Right atrium auricular region (tissue), 2 donors: ENCODE results near the gene KCTD16. TPM values are rescaled to one million over a fixed set of nuclear protein-coding genes. Genes with fewer than 3 reads are reported as not detected.

Source experiments
- DNase-seq: peaks from one replicate; pipeline ENCODE4 v3.0.0-alpha.2; 2019; ENCODE audit warnings: low spot score
- H3K27ac ChIP-seq, 2 donors: fragments of 200-600 bp; sonication (generic); 1 replicate in 1 of 2; 2 replicates in 1 of 2; pipeline ENCODE4 v1.5.1; 2016 to 2019
- H3K27me3 ChIP-seq, 2 donors: fragments of 200-600 bp; sonication (generic); one replicate each; pipeline versions ENCODE4 v1.5.1 to v1.6.0; 2017 to 2019
- H3K36me3 ChIP-seq: fragments of 200-600 bp; sonication (generic); one replicate; pipeline ENCODE4 v1.5.1; 2016
- H3K4me1 ChIP-seq, 2 donors: fragments of 200-600 bp; sonication (generic); one replicate each; pipeline versions ENCODE4 v1.5.1 to v1.6.0; 2017 to 2019
- H3K4me3 ChIP-seq, 2 donors: fragments of 200-600 bp; sonication (generic); 1 replicate in 1 of 2; 2 replicates in 1 of 2; pipeline ENCODE4 v1.5.1; 2017 to 2019; ENCODE audit warnings: mild to moderate bottlenecking in 1 of 2, moderate library complexity in 1 of 2
- H3K9me3 ChIP-seq, 2 donors: fragments of 200-600 bp; sonication (generic); one replicate each; pipeline ENCODE4 v1.5.1; 2019
- CTCF ChIP-seq, 2 donors: fragments of 200-600 bp; sonication (generic); IDR thresholded peaks; one replicate each; pipeline ENCODE4 v1.5.1; 2019; ENCODE audit warnings: antibody characterized with exemption in 2 of 2
- total RNA-seq, 2 donors: library from RNA; depleted of rRNA; stranded (reverse); fragments of >200 nt; gene quantifications; one replicate each; pipeline ENCODE4 v1.1.0, GENCODE V29; 2016

The KCTD16 gene
- total RNA-seq, 2 donors from 2014 or later: 0.04 to 0.28 TPM

GRCh38 chr5:144192661-144193060 is 22.0 kb downstream of the KCTD16 start:
- Histone ChIP-seq H3K27me3 (no peaks in the 10 kb centered on the region), H3K27ac (no peak overlapping the region), H3K36me3 (no peaks in the 10 kb centered on the region), H3K4me3 (no peak overlapping the region), H3K9me3 (no peaks in the 10 kb centered on the region), H3K4me1 (no peaks in the 10 kb centered on the region)
- no peak for DNase-seq
- TF ChIP-seq CTCF (IDR thresholded peaks at IDR 0.05): no peak

- Histone ChIP-seq H3K27ac (no peak overlapping the region), H3K36me3 (no peaks in the 10 kb centered on the region), H3K4me3 (no peak overlapping the region), H3K4me1 (no peaks in the 10 kb centered on the region), H3K27me3 (no peaks in the 10 kb centered on the region), H3K9me3 (no peaks in the 10 kb centered on the region)
- no peak for TF ChIP-seq CTCF (IDR thresholded peaks at IDR 0.05)
- DNase-seq: no peak
Measured at GRCh38 chr5:144194144-144194543, 23.5 kb downstream of the KCTD16 start.

GRCh38 chr5:144195448-144195847 is 24.8 kb downstream of the KCTD16 start:
- H3K27me3 ChIP-seq: no peaks in the 10 kb centered on the region
- no peak for TF ChIP-seq CTCF (IDR thresholded peaks at IDR 0.05)
- no peak overlapping the region for H3K4me3 ChIP-seq
- H3K9me3 ChIP-seq: no peaks in the 10 kb centered on the region
- DNase-seq: no peak
- no peaks in the 10 kb centered on the region for H3K4me1 ChIP-seq
- H3K36me3 ChIP-seq: no peaks in the 10 kb centered on the region
- no peak overlapping the region for H3K27ac ChIP-seq

- no peaks in the 10 kb centered on the region for H3K36me3 ChIP-seq
- H3K27ac ChIP-seq: no peak overlapping the region
- DNase-seq: no peak
- H3K4me1 ChIP-seq: no peaks in the 10 kb centered on the region
- H3K4me3 ChIP-seq: no peak overlapping the region
- no peaks in the 10 kb centered on the region for H3K27me3 ChIP-seq
- no peak for TF ChIP-seq CTCF (IDR thresholded peaks at IDR 0.05)
- H3K9me3 ChIP-seq: no peaks in the 10 kb centered on the region
Measured at GRCh38 chr5:144196612-144197011, 25.9 kb downstream of the KCTD16 start.

GRCh38 chr5:144198386-144198785 is 27.7 kb downstream of the KCTD16 start:
- Histone ChIP-seq H3K27ac (no peak overlapping the region), H3K9me3 (no peaks in the 10 kb centered on the region), H3K27me3 (no peaks in the 10 kb centered on the region), H3K4me1 (no peaks in the 10 kb centered on the region), H3K36me3 (no peaks in the 10 kb centered on the region), H3K4me3 (no peak overlapping the region)
- DNase-seq: no peak
- TF ChIP-seq CTCF (IDR thresholded peaks at IDR 0.05): no peak

GRCh38 chr5:144201588-144201987 is 30.9 kb downstream of the KCTD16 start:
- H3K27me3 ChIP-seq: no peaks in the 10 kb centered on the region
- no peaks in the 10 kb centered on the region for H3K36me3 ChIP-seq
- peaks cover 0 to 6% of the 10 kb centered on the region in 2 donors for H3K4me1 ChIP-seq
- no peak for DNase-seq
- no peak for TF ChIP-seq CTCF (IDR thresholded peaks at IDR 0.05)
- no peaks in the 10 kb centered on the region for H3K9me3 ChIP-seq
- H3K27ac ChIP-seq: no peak overlapping the region
- H3K4me3 ChIP-seq: no peak overlapping the region
